Measurements from ENCODE around the gene PYM1. TPM values are rescaled to one million over a fixed set of nuclear protein-coding genes. Genes with fewer than 3 reads are reported as not detected.

Gene PYM1
- total and polyA plus RNA-seq, 2 of the 13 experiments (the other 11 are each of a cell fraction or from before 2014, with no cell fraction given), result 44.0 to 51.8 TPM

GRCh38 chr12:55972042-55972441 lies 44.3 kb upstream of the PYM1 start (continued):
- TF ChIP-seq, protein P1, sequence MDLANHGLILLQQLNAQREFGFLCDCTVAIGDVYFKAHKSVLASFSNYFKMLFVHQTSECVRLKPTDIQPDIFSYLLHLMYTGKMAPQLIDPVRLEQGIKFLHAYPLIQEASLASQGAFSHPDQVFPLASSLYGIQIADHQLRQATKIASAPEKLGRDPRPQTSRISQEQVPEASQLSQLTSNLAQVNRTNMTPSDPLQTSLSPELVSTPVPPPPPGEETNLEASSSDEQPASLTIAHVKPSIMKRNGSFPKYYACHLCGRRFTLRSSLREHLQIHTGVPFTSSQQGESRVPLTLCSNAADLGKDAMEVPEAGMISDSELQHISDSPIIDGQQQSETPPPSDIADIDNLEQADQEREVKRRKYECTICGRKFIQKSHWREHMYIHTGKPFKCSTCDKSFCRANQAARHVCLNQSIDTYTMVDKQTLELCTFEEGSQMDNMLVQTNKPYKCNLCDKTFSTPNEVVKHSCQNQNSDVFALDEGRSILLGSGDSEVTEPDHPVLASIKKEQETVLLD (CRISPR knock-in tag; IDR thresholded peaks at IDR 0.05; ENCODE audit: low read depth), result no peak
- TF ChIP-seq ZNF17 (CRISPR knock-in tag; IDR thresholded peaks at IDR 0.05) (no peak), ZNF724P (CRISPR knock-in tag; IDR thresholded peaks at IDR 0.05; ENCODE audit: borderline replicate concordance) (no peak), RFX5 (IDR thresholded peaks at IDR 0.05; ENCODE audit: low read depth, low read length) (no peak), ZNF773 (CRISPR knock-in tag; IDR thresholded peaks at IDR 0.05; ENCODE audit: borderline replicate concordance) (no peak), ZNF124 (CRISPR knock-in tag; IDR thresholded peaks at IDR 0.05) (no peak), NKX3-1 (CRISPR knock-in tag; IDR thresholded peaks at IDR 0.05) (no peak)
- TF ChIP-seq, protein P2, sequence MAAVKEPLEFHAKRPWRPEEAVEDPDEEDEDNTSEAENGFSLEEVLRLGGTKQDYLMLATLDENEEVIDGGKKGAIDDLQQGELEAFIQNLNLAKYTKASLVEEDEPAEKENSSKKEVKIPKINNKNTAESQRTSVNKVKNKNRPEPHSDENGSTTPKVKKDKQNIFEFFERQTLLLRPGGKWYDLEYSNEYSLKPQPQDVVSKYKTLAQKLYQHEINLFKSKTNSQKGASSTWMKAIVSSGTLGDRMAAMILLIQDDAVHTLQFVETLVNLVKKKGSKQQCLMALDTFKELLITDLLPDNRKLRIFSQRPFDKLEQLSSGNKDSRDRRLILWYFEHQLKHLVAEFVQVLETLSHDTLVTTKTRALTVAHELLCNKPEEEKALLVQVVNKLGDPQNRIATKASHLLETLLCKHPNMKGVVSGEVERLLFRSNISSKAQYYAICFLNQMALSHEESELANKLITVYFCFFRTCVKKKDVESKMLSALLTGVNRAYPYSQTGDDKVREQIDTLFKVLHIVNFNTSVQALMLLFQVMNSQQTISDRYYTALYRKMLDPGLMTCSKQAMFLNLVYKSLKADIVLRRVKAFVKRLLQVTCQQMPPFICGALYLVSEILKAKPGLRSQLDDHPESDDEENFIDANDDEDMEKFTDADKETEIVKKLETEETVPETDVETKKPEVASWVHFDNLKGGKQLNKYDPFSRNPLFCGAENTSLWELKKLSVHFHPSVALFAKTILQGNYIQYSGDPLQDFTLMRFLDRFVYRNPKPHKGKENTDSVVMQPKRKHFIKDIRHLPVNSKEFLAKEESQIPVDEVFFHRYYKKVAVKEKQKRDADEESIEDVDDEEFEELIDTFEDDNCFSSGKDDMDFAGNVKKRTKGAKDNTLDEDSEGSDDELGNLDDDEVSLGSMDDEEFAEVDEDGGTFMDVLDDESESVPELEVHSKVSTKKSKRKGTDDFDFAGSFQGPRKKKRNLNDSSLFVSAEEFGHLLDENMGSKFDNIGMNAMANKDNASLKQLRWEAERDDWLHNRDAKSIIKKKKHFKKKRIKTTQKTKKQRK (IDR thresholded peaks at IDR 0.05; ENCODE audit: low read length), result no peak
- TF ChIP-seq, protein P3, sequence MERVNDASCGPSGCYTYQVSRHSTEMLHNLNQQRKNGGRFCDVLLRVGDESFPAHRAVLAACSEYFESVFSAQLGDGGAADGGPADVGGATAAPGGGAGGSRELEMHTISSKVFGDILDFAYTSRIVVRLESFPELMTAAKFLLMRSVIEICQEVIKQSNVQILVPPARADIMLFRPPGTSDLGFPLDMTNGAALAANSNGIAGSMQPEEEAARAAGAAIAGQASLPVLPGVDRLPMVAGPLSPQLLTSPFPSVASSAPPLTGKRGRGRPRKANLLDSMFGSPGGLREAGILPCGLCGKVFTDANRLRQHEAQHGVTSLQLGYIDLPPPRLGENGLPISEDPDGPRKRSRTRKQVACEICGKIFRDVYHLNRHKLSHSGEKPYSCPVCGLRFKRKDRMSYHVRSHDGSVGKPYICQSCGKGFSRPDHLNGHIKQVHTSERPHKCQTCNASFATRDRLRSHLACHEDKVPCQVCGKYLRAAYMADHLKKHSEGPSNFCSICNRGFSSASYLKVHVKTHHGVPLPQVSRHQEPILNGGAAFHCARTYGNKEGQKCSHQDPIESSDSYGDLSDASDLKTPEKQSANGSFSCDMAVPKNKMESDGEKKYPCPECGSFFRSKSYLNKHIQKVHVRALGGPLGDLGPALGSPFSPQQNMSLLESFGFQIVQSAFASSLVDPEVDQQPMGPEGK (CRISPR knock-in tag; IDR thresholded peaks at IDR 0.05), result peak; percentile 58
- TF ChIP-seq, protein P4, sequence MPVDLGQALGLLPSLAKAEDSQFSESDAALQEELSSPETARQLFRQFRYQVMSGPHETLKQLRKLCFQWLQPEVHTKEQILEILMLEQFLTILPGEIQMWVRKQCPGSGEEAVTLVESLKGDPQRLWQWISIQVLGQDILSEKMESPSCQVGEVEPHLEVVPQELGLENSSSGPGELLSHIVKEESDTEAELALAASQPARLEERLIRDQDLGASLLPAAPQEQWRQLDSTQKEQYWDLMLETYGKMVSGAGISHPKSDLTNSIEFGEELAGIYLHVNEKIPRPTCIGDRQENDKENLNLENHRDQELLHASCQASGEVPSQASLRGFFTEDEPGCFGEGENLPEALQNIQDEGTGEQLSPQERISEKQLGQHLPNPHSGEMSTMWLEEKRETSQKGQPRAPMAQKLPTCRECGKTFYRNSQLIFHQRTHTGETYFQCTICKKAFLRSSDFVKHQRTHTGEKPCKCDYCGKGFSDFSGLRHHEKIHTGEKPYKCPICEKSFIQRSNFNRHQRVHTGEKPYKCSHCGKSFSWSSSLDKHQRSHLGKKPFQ (CRISPR knock-in tag; IDR thresholded peaks at IDR 0.05; ENCODE audit: insufficient replicate concordance), result no peak

Data from HepG2 (cell line).